ENCODE measurements around the gene GDPD5. TPM values are rescaled to one million over a fixed set of nuclear protein-coding genes. Genes with fewer than 3 reads are reported as not detected.

GDPD5 gene
- total and polyA plus RNA-seq, 2 donors (not counting 1 experiment from before 2014, with no cell fraction given) = 59.1 to 102 TPM

- Histone ChIP-seq H3K36me3 (replicated peaks in 1 of 2; ENCODE audit: control extremely low read depth in 1 of 2, control insufficient read depth in 1 of 2, extremely low read depth in 1 of 2, insufficient read depth in 2 of 2, low read length in 1 of 2) (peaks cover 0 to 8% of the 10 kb centered on the region in 2 experiments), H3K27ac (ENCODE audit: low read length in 2 of 2) (no peak overlapping the region), H3K79me2 (ENCODE audit: control insufficient read depth, insufficient read depth, low read length) (no peaks in the 10 kb centered on the region), H3K4me2 (replicated peaks; ENCODE audit: low read depth, low read length, poor library complexity, severe bottlenecking) (no peak overlapping the region), H4K20me1 (ENCODE audit: control insufficient read depth, insufficient read depth, low read length, poor library complexity, severe bottlenecking) (peaks cover 8% of the 10 kb centered on the region), H3K9me3 (ENCODE audit: control extremely low read depth in 1 of 3, control insufficient read depth in 2 of 3, insufficient read depth in 1 of 3, low read length in 2 of 3) (peaks cover 0 to 5% (median 0%) of the 10 kb centered on the region in 3 donors), H3K9ac (ENCODE audit: low read length) (no peak overlapping the region), H3K4me1 (ENCODE audit: control insufficient read depth in 2 of 2, insufficient read depth in 2 of 2, low read length in 2 of 2) (peaks cover 2 to 12% of the 10 kb centered on the region in 2 donors), H3K4me3 (ENCODE audit: control extremely low read depth in 1 of 5, extremely low read depth in 1 of 5, insufficient read depth in 1 of 5, low read depth in 2 of 5, low read length in 4 of 5) (no peak overlapping the region), H3K27me3 (replicated peaks in 1 of 4; ENCODE audit: control extremely low read depth in 1 of 4, control insufficient read depth in 3 of 4, insufficient read depth in 4 of 4, low read length in 3 of 4) (peaks cover 0 to 16% (median 8%) of the 10 kb centered on the region in 4 experiments), H2AFZ (ENCODE audit: insufficient read depth, low read depth, low read length, poor library complexity, severe bottlenecking) (no peak overlapping the region)
- CTCF ChIA-PET = interaction anchor here (1.3 to 1.8 kb wide), 2 partner anchors 16 to 108 kb away, joined by 3 to 4 read pairs; no protein-coding TSS in a partner anchor
- no peak for ATAC-seq (ENCODE audit: low read depth)
- Mint-ChIP-seq H3K4me1 (peaks cover 11% of the 10 kb centered on the region), H3K4me3 (no peak overlapping the region), H3K27ac (no peak overlapping the region), H3K27me3 (peaks cover 14% of the 10 kb centered on the region), H3K9me3 (ENCODE audit: insufficient read depth) (no peaks in the 10 kb centered on the region)
- intact Hi-C loops (cut with micrococcal nuclease) = no loop called here
- TF ChIP-seq CTCF (IDR thresholded peaks at IDR 0.05) (no peak), EZH2 (IDR thresholded peaks at IDR 0.05; ENCODE audit: borderline replicate concordance, insufficient read depth, low read depth, low read length, poor library complexity, severe bottlenecking) (no peak)
- no peak for DNase-seq
- POLR2A ChIA-PET = no interaction called here
- 98% methylated on average over 6 of the region's 9 CpGs for WGBS (ENCODE audit: insufficient coverage)
Observed at GRCh38 chr11:75423721-75424120, 102.0 kb downstream of the GDPD5 start.

DNA sequence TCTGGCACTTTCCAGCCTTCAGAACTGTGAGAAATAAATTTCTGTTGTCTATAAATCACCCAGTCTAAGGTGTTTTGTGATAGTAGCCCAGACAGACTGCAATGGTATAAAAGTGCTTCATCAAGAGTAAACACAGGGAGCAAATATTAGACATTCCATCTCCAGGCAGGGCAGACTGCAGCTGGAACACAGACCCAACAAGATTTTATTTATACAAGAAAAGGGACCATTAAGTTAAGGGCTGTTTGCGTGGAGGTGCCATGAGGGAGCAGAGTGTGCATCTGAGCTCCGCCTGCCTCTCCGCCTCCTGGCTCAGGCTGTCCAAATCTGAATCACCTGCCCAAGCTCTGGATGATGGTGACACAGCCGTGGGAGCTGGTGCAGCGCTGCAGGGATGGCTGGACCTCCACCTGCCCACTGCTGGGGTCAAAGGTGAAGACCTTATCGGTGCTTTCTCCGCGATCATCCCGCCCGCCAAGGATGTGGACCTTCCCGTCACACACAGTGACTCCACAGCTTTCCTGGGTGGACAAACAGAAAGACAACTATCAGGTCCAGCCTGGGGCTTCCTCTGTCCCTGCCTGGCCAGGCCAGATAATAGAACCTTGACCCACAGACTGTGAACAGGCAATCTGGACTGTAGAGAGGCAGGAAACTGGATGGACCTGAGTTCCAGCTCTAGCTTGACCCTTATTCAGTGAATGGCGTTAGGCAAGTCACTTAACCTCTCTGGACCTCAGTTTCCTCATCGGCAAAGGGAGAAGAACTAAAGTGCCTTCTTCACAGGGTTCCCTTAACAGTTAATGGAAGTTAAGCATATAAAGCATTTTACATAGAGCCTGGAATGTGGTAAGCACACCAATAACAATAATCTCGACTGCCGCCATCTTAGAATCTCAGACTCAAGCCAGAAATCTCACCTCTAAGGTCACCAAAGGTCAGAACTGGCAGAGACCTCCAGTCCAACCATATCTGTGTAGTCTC, 103.2 kb downstream of the GDPD5 start:
- DNase-seq (no peak), ATAC-seq (ENCODE audit: low read depth) (no peak)
- no peaks in the 10 kb centered on the region for H3K9me3 ChIP-seq (ENCODE audit: control extremely low read depth in 1 of 3, control insufficient read depth in 2 of 3, insufficient read depth in 1 of 3, low read length in 2 of 3)
- no peaks in the 10 kb centered on the region for H3K4me1 ChIP-seq (ENCODE audit: control insufficient read depth in 2 of 2, insufficient read depth in 2 of 2, low read length in 2 of 2)
- H3K27me3 ChIP-seq (replicated peaks in 1 of 4; ENCODE audit: control extremely low read depth in 1 of 4, control insufficient read depth in 3 of 4, insufficient read depth in 4 of 4, low read length in 3 of 4) = peaks cover 0 to 5% (median 2%) of the 10 kb centered on the region in 4 experiments
- peaks cover 13% of the 10 kb centered on the region for H4K20me1 ChIP-seq (ENCODE audit: control insufficient read depth, insufficient read depth, low read length, poor library complexity, severe bottlenecking)
- H3K36me3 ChIP-seq (replicated peaks in 1 of 2; ENCODE audit: control extremely low read depth in 1 of 2, control insufficient read depth in 1 of 2, extremely low read depth in 1 of 2, insufficient read depth in 2 of 2, low read length in 1 of 2) = peaks cover 0 to 8% of the 10 kb centered on the region in 2 experiments
- intact Hi-C loops (cut with micrococcal nuclease) = no loop called here
- no peak for TF ChIP-seq CTCF (IDR thresholded peaks at IDR 0.05)
- peaks cover 3% of the 10 kb centered on the region for H3K79me2 ChIP-seq (ENCODE audit: control insufficient read depth, insufficient read depth, low read length)
- Mint-ChIP-seq H3K4me3 (no peak overlapping the region), H3K4me1 (peaks cover under 1% of the 10 kb centered on the region), H3K27me3 (peaks cover 3% of the 10 kb centered on the region), H3K27ac (no peak overlapping the region), H3K9me3 (ENCODE audit: insufficient read depth) (no peaks in the 10 kb centered on the region)
- POLR2A ChIA-PET = no interaction called here
- H3K4me2 ChIP-seq (replicated peaks; ENCODE audit: low read depth, low read length, poor library complexity, severe bottlenecking) = no peak overlapping the region
- H3K27ac ChIP-seq (ENCODE audit: low read length in 2 of 2) = no peak overlapping the region
- WGBS (ENCODE audit: insufficient coverage) = 97% methylated on average over 11 of the region's 15 CpGs
- no peak overlapping the region for H2AFZ ChIP-seq (ENCODE audit: insufficient read depth, low read depth, low read length, poor library complexity, severe bottlenecking)
- CTCF ChIA-PET = interaction anchor here (1.8 kb wide), 1 partner anchor 109 kb away, joined by 3 read pairs; no protein-coding TSS in a partner anchor
- H3K9ac ChIP-seq (ENCODE audit: low read length) = no peak overlapping the region
- H3K4me3 ChIP-seq (ENCODE audit: control extremely low read depth in 1 of 5, extremely low read depth in 1 of 5, insufficient read depth in 1 of 5, low read depth in 2 of 5, low read length in 4 of 5) = no peak overlapping the region
